MCF 10A (cell line): Measurements from ENCODE around the gene LZTFL1. TPM values are rescaled to one million over a fixed set of nuclear protein-coding genes. Genes with fewer than 3 reads are reported as not detected.

Source experiments
- BruUV-seq: library from RNA; stranded (reverse); fragments of 400-500 nt; replicated peaks from 2 replicates; lab custom pipeline; 2021; lab: Mats Ljungman, UMichigan
- CTCF ChIA-PET: fragments of 300-600 bp; sonication (Branson Sonifier 250); formaldehyde crosslinking; extraction: SDS; loops from one replicate; lab custom pipeline; 2021; ENCODE audit warnings: antibody characterized with exemption, inconsistent platforms; lab: Yijun Ruan, JAX
- POLR2A ChIA-PET: fragments of 300-600, 350-650 bp; sonication (Branson Sonifier 250); formaldehyde crosslinking; extraction: SDS; loops from one replicate; lab custom pipeline; 2020; ENCODE audit warnings: antibody characterized with exemption, inconsistent platforms; lab: Yijun Ruan, JAX
- DNase-seq: peaks from one replicate; pipeline ENCODE4 v3.0.0-alpha.2; 2018; ENCODE audit not compliant: unreplicated experiment
- H3K27ac Mint-ChIP-seq: one replicate; pipeline ENCODE4 v1.8.0; 2022; ENCODE audit warnings: mild to moderate bottlenecking, low read depth, mixed read lengths; ENCODE audit not compliant: unreplicated experiment
- H3K27me3 Mint-ChIP-seq: one replicate; pipeline ENCODE4 v1.8.0; 2022; ENCODE audit warnings: mixed read lengths; ENCODE audit not compliant: insufficient read depth, unreplicated experiment
- H3K36me3 Mint-ChIP-seq: one replicate; pipeline ENCODE4 v1.8.0; 2022; ENCODE audit warnings: mild to moderate bottlenecking, moderate library complexity, mixed read lengths; ENCODE audit not compliant: insufficient read depth, unreplicated experiment
- H3K4me1 Mint-ChIP-seq: one replicate; pipeline ENCODE4 v1.8.0; 2022; ENCODE audit warnings: mixed read lengths; ENCODE audit not compliant: insufficient read depth, unreplicated experiment
- H3K4me3 Mint-ChIP-seq: one replicate; pipeline ENCODE4 v1.8.0; 2022; ENCODE audit warnings: mild to moderate bottlenecking, moderate library complexity, mixed read lengths; ENCODE audit not compliant: unreplicated experiment
- H3K9me3 Mint-ChIP-seq: one replicate; pipeline ENCODE4 v1.8.0; 2022; ENCODE audit warnings: mixed read lengths; ENCODE audit not compliant: unreplicated experiment
- intact Hi-C: fragments of 100-400 bp; cut with micrococcal nuclease; formaldehyde crosslinking; loops from 2 replicates; pipeline ENCODE4 v1.14.1; 2022
- total RNA-seq: library from RNA; stranded (reverse); gene quantifications from 2 replicates; pipeline ENCODE4 v1.2.3, GENCODE V29; 2022
- TF ChIP-seq, protein P1 (sequence below): fragments of 200-600 bp; IDR thresholded peaks from one replicate; pipeline ENCODE4 v1.8.0; 2022; ENCODE audit warnings: antibody characterized with exemption, mild to moderate bottlenecking; ENCODE audit not compliant: unreplicated experiment

Gene LZTFL1
- total RNA-seq, 1 experiment from 2014 or later, result 30.5 TPM

- Mint-ChIP-seq H3K36me3 (no peaks in the 10 kb centered on the region), H3K4me1 (no peaks in the 10 kb centered on the region), H3K4me3 (no peak overlapping the region), H3K9me3 (no peaks in the 10 kb centered on the region), H3K27me3 (peaks cover 43% of the 10 kb centered on the region), H3K27ac (no peak overlapping the region)
- DNase-seq, result no peak
- intact Hi-C loops, result no loop called here
- ChIA-PET POLR2A (interaction anchor here (0.7 to 0.8 kb wide), 2 partner anchors 9 to 752 kb away, joined by 3 to 5 read pairs; no protein-coding TSS in a partner anchor), CTCF (no interaction called here)
- no TSS peak for BruUV-seq
- TF ChIP-seq, protein P1, sequence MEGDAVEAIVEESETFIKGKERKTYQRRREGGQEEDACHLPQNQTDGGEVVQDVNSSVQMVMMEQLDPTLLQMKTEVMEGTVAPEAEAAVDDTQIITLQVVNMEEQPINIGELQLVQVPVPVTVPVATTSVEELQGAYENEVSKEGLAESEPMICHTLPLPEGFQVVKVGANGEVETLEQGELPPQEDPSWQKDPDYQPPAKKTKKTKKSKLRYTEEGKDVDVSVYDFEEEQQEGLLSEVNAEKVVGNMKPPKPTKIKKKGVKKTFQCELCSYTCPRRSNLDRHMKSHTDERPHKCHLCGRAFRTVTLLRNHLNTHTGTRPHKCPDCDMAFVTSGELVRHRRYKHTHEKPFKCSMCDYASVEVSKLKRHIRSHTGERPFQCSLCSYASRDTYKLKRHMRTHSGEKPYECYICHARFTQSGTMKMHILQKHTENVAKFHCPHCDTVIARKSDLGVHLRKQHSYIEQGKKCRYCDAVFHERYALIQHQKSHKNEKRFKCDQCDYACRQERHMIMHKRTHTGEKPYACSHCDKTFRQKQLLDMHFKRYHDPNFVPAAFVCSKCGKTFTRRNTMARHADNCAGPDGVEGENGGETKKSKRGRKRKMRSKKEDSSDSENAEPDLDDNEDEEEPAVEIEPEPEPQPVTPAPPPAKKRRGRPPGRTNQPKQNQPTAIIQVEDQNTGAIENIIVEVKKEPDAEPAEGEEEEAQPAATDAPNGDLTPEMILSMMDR, result no peak
Measured at GRCh38 chr3:45872569-45872968, 30.6 kb upstream of the LZTFL1 start.

DNA sequence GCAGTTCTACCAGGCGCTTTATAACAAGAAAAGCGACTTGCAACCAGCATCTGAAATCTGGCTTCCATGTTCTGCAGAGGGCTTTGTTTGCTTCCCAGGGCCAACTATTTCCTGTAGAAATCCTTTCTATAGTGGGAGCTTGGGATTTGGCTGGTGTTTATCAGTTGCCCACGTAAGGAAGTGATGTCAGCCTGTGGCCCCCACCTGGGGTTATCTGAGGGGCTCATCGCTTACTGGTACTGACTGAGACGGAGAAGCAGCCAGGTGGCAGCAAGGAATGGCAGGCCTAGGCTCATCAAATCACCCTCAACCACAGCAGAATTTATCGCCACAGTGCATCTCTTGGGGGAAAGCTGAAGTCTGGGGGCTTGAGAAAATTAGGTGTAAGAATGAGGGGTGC is 29.9 kb upstream of the LZTFL1 start:
- intact Hi-C loops, result no loop called here
- no TSS peak for BruUV-seq
- no peak for DNase-seq
- POLR2A ChIA-PET, result interaction anchor here (0.7 to 1.2 kb wide), 2 partner anchors 30 to 31 kb away, joined by 3 to 5 read pairs; no protein-coding TSS in a partner anchor
- H3K4me3 Mint-ChIP-seq, result no peak overlapping the region
- no peak overlapping the region for H3K27ac Mint-ChIP-seq
- no peaks in the 10 kb centered on the region for H3K9me3 Mint-ChIP-seq
- no peaks in the 10 kb centered on the region for H3K4me1 Mint-ChIP-seq
- H3K27me3 Mint-ChIP-seq, result peaks cover 51% of the 10 kb centered on the region
- CTCF ChIA-PET, result no interaction called here
- H3K36me3 Mint-ChIP-seq, result no peaks in the 10 kb centered on the region
- TF ChIP-seq, protein P1, result no peak

- Mint-ChIP-seq H3K27ac (no peak overlapping the region), H3K27me3 (peaks cover 64% of the 10 kb centered on the region), H3K36me3 (no peaks in the 10 kb centered on the region), H3K4me3 (no peak overlapping the region), H3K4me1 (no peaks in the 10 kb centered on the region), H3K9me3 (no peaks in the 10 kb centered on the region)
- POLR2A ChIA-PET, result no interaction called here
- TF ChIP-seq, protein P1, result no peak
- intact Hi-C loops, result no loop called here
- no peak for DNase-seq
- CTCF ChIA-PET, result no interaction called here
- BruUV-seq, result no TSS peak
Measured at GRCh38 chr3:45870099-45870498, 28.2 kb upstream of the LZTFL1 start.

- intact Hi-C loops, result no loop called here
- H3K27ac Mint-ChIP-seq, result no peak overlapping the region
- H3K9me3 Mint-ChIP-seq, result no peaks in the 10 kb centered on the region
- POLR2A ChIA-PET, result interaction anchor here (2.1 kb wide), 1 partner anchor 27 kb away, joined by 5 read pairs; the partner anchor contains the start of gene LZTFL1
- H3K4me3 Mint-ChIP-seq, result no peak overlapping the region
- TF ChIP-seq, protein P1, result no peak
- CTCF ChIA-PET, result interaction anchor here (0.7 kb wide), 1 partner anchor 68 kb away, joined by 3 read pairs; no protein-coding TSS in a partner anchor
- DNase-seq, result no peak
- no TSS peak for BruUV-seq
- H3K4me1 Mint-ChIP-seq, result no peaks in the 10 kb centered on the region
- H3K36me3 Mint-ChIP-seq, result no peaks in the 10 kb centered on the region
- peaks cover 69% of the 10 kb centered on the region for H3K27me3 Mint-ChIP-seq
Measured at GRCh38 chr3:45869638-45870037, 27.7 kb upstream of the LZTFL1 start.
